ENCODE data around the gene AAK1. TPM values are rescaled to one million over a fixed set of nuclear protein-coding genes. Genes with fewer than 3 reads are reported as not detected.

The AAK1 gene
- 11.8 and 20.8 TPM in 2 replicates for total RNA-seq (ENCODE audit: low replicate concordance)

DNA sequence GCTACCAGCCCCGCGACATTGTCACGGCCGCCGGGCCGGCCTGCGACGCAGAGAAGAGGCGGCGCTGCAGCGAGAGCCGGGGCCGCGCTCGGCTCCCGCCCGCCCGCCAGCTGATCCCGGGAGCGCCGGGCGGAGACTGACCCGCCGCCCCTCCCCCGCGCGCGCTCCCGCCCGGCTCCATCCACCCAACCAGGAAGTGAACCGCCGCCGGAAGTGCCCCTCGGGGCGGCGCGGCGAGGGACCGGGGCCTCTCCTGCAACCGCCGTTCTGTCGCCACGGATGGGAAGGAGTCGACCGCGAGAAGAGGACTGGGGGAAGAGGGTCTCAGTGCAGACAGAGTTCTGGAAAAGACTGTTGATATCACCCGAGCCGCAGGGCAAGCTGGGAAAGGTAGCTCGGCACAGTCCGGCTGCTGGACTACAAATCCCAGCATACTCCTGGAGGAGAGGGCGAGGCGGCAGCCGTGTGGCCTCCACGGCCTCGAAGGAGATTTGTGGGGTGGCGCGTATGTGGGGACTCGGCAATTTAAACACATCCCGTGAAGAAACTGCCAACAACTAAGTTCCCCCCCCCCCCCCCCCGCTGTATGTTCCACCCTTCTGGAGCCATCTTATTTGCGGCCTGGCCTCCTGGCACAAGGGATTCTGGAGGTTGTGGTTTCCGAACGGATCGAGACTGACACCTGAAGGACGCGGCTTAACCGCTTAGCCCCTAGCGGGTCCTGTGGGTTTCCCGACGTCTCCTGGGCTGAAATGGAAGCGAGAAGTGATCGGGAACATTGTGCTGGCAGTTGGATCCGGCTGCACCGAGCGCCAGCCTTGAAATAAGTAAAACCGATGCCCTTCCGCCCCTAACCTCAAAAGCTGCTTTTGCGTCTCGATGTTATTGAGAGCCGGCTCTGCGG, at the start of gene AAK1:
Gene AAK1, minus strand, starts transcription at position 138 of the 904 bp plus-strand sequence. CDS start 699 bp downstream, outside the sequence.
- H3K36me3 ChIP-seq = no peaks in the 10 kb centered on the region
- TF ChIP-seq EZH2 (IDR thresholded peaks at IDR 0.05) = no peak
- TF ChIP-seq, protein P1, sequence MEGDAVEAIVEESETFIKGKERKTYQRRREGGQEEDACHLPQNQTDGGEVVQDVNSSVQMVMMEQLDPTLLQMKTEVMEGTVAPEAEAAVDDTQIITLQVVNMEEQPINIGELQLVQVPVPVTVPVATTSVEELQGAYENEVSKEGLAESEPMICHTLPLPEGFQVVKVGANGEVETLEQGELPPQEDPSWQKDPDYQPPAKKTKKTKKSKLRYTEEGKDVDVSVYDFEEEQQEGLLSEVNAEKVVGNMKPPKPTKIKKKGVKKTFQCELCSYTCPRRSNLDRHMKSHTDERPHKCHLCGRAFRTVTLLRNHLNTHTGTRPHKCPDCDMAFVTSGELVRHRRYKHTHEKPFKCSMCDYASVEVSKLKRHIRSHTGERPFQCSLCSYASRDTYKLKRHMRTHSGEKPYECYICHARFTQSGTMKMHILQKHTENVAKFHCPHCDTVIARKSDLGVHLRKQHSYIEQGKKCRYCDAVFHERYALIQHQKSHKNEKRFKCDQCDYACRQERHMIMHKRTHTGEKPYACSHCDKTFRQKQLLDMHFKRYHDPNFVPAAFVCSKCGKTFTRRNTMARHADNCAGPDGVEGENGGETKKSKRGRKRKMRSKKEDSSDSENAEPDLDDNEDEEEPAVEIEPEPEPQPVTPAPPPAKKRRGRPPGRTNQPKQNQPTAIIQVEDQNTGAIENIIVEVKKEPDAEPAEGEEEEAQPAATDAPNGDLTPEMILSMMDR (IDR thresholded peaks at IDR 0.05) = no peak
- TF ChIP-seq EZH2phosphoT487 (IDR thresholded peaks at IDR 0.05) = no peak
- DNase-seq (ENCODE audit: low spot score) = peak; percentile 93
- no peaks in the 10 kb centered on the region for H3K9me3 ChIP-seq (ENCODE audit: low read depth)
- H3K4me3 ChIP-seq = peak within 1 kb of the TSS; percentile 99
- peaks cover 5% of the 10 kb centered on the region for H3K27me3 ChIP-seq
- peak within 1 kb of the TSS; percentile 72 for H3K27ac ChIP-seq
- peaks cover 21% of the 10 kb centered on the region for H3F3A ChIP-seq (ENCODE audit: low read depth)
- H2AFZ ChIP-seq (replicated peaks) = peak within 1 kb of the TSS; percentile 100
- H3K4me3 Mint-ChIP-seq = peak within 1 kb of the TSS; percentile 99
- peaks cover 2% of the 10 kb centered on the region for H3K36me3 Mint-ChIP-seq
- peak within 1 kb of the TSS; percentile 94 for H3K4me2 ChIP-seq
- H3K4me1 Mint-ChIP-seq = peaks cover 35% of the 10 kb centered on the region
- peaks cover 8% of the 10 kb centered on the region for H3K27me3 Mint-ChIP-seq (ENCODE audit: insufficient read depth, low read depth)
- peak within 1 kb of the TSS; percentile 68 for H3K9ac ChIP-seq
- no peaks in the 10 kb centered on the region for H3K9me3 Mint-ChIP-seq
- H4K20me1 ChIP-seq (ENCODE audit: low read depth) = no peaks in the 10 kb centered on the region
- H3K4me1 ChIP-seq = peaks cover 22% of the 10 kb centered on the region
- H3K27ac Mint-ChIP-seq = peak within 1 kb of the TSS; percentile 97
- H3K79me2 ChIP-seq (ENCODE audit: low read depth) = peaks cover 38% of the 10 kb centered on the region

DNA sequence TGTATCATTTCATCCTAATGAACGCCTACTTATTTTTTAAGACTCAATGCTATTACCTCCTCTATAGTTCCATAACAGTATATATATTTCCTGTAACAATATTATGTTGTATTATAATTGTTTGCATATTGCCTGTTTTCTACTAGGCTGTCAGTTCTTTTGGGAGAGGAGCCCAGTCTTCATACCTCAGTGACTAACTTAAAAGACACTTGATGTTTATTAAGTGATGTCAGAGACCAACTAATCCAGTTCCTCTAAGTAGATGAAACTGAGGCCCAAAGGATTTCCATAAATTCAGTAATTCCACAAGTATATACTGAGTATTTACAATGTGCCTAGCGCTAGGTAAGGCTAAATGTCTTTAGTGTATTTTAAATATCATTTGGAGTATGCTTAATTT, 48.9 kb upstream of the AAK1 start:
- Mint-ChIP-seq H3K36me3 (no peaks in the 10 kb centered on the region), H3K27me3 (ENCODE audit: insufficient read depth, low read depth) (no peaks in the 10 kb centered on the region), H3K27ac (no peak overlapping the region), H3K9me3 (no peaks in the 10 kb centered on the region), H3K4me1 (peaks cover 11% of the 10 kb centered on the region), H3K4me3 (no peak overlapping the region)
- no peak for TF ChIP-seq EZH2 (IDR thresholded peaks at IDR 0.05)
- TF ChIP-seq, protein P1 (IDR thresholded peaks at IDR 0.05) = no peak
- no peak for TF ChIP-seq EZH2phosphoT487 (IDR thresholded peaks at IDR 0.05)
- Histone ChIP-seq H3F3A (ENCODE audit: low read depth) (no peaks in the 10 kb centered on the region), H3K36me3 (no peaks in the 10 kb centered on the region), H3K27me3 (no peaks in the 10 kb centered on the region), H3K79me2 (ENCODE audit: low read depth) (no peaks in the 10 kb centered on the region), H3K4me1 (no peaks in the 10 kb centered on the region), H3K9me3 (ENCODE audit: low read depth) (no peaks in the 10 kb centered on the region), H3K27ac (no peak overlapping the region), H2AFZ (replicated peaks) (no peak overlapping the region), H4K20me1 (ENCODE audit: low read depth) (no peaks in the 10 kb centered on the region), H3K4me2 (no peak overlapping the region), H3K9ac (no peak overlapping the region), H3K4me3 (no peak overlapping the region)
- no peak for DNase-seq (ENCODE audit: low spot score)

DNA sequence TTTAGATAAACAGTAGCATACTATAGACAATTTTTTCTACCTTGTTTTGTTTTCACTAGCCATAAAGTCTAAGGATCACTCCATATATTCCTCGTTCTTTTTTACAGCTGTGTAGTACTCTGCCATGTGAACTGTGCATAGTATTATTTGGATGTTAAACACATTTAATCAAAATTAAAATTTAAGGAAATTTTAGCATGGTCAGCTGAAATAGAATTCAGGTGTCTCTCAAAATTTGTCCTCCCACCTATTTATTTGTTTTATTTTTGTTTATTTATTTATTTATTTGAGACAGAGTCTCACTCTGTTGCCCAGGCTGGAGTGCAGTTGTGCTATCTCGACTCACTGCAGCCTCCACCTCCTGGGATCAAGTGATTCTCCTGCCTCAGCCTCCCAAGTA, 46.4 kb upstream of the AAK1 start:
- no peak overlapping the region for H3K9ac ChIP-seq
- H3K27ac ChIP-seq = no peak overlapping the region
- H3K79me2 ChIP-seq (ENCODE audit: low read depth) = no peaks in the 10 kb centered on the region
- Mint-ChIP-seq H3K4me1 (peaks cover 7% of the 10 kb centered on the region), H3K4me3 (no peak overlapping the region), H3K27ac (no peak overlapping the region), H3K9me3 (no peaks in the 10 kb centered on the region), H3K27me3 (ENCODE audit: insufficient read depth, low read depth) (no peaks in the 10 kb centered on the region), H3K36me3 (no peaks in the 10 kb centered on the region)
- no peaks in the 10 kb centered on the region for H4K20me1 ChIP-seq (ENCODE audit: low read depth)
- no peaks in the 10 kb centered on the region for H3K4me1 ChIP-seq
- H3K9me3 ChIP-seq (ENCODE audit: low read depth) = no peaks in the 10 kb centered on the region
- no peaks in the 10 kb centered on the region for H3K36me3 ChIP-seq
- no peak overlapping the region for H3K4me3 ChIP-seq
- no peaks in the 10 kb centered on the region for H3K27me3 ChIP-seq
- no peak for DNase-seq (ENCODE audit: low spot score)
- no peaks in the 10 kb centered on the region for H3F3A ChIP-seq (ENCODE audit: low read depth)
- TF ChIP-seq EZH2 (IDR thresholded peaks at IDR 0.05) (no peak), EZH2phosphoT487 (IDR thresholded peaks at IDR 0.05) (no peak)
- TF ChIP-seq, protein P1 (IDR thresholded peaks at IDR 0.05) = no peak
- H3K4me2 ChIP-seq = no peak overlapping the region
- no peak overlapping the region for H2AFZ ChIP-seq (replicated peaks)

Measured in neural progenitor cell (in vitro differentiated cells).